Ovary (tissue), 3 donors: ENCODE results near the gene KRT10.

Source experiments
- CTCF ChIP-seq, 3 donors: fragments of 450-650 bp in 2 of 3; fragments of 200-600 bp in 1 of 3; IDR thresholded peaks; one replicate each; pipeline versions ENCODE4 v1.5.1 to v1.8.0; 2016 to 2022; ENCODE audit warnings: antibody characterized with exemption in 3 of 3, mild to moderate bottlenecking in 1 of 3
- EP300 ChIP-seq: sonication (generic); formaldehyde crosslinking; IDR thresholded peaks from one replicate; pipeline ENCODE4 v1.6.1; 2017; ENCODE audit warnings: antibody characterized with exemption
- POLR2A ChIP-seq: fragments of 450-650 bp; IDR thresholded peaks from one replicate; pipeline ENCODE4 v1.6.1; 2017; ENCODE audit warnings: antibody characterized with exemption, mild to moderate bottlenecking, moderate library complexity
- donor health status: DM: no; HTN: no; CAD: no.

- no peak for TF ChIP-seq CTCF (IDR thresholded peaks at IDR 0.05)
- no peak for TF ChIP-seq EP300
- TF ChIP-seq POLR2A: no peak
Observed at GRCh38 chr17:40843242-40843641, 20.8 kb upstream of the KRT10 start.
